Activated T-helper 2 cell treated with anti-CD3 and anti-CD28 coated beads, Interferon-gamma antibody, Interleukin-2, Interleukin-4, amounts not matched to agents 10 μg/mL and 5 μg/mL and 100 μg/mL, durations not matched to agents 14 hours and 24 hours and 36 hours (primary cell): Measurements from ENCODE around the gene PGAP1. TPM values are rescaled to one million over a fixed set of nuclear protein-coding genes. Genes with fewer than 3 reads are reported as not detected.
A peak's percentile ranks its signal among the peaks of the same experiment; 100 is the strongest.

Experiments
- DNase-seq: peaks from one replicate; pipeline ENCODE4 v3.0.0; 2021; ENCODE audit warnings: low spot score
- H3K27ac Mint-ChIP-seq: one replicate; pipeline ENCODE4 v1.8.0; 2021; ENCODE audit warnings: mixed read lengths
- H3K27me3 Mint-ChIP-seq: one replicate; pipeline ENCODE4 v1.8.0; 2021; ENCODE audit warnings: low read depth, mixed read lengths
- H3K36me3 Mint-ChIP-seq: one replicate; pipeline ENCODE4 v1.8.0; 2021; ENCODE audit warnings: low read depth, mixed read lengths
- H3K4me1 Mint-ChIP-seq: one replicate; pipeline ENCODE4 v1.8.0; 2021; ENCODE audit warnings: low read depth, mixed read lengths
- H3K4me3 Mint-ChIP-seq: one replicate; pipeline ENCODE4 v1.8.0; 2021; ENCODE audit warnings: low read depth, mild to moderate bottlenecking, moderate library complexity, mixed read lengths
- H3K9me3 Mint-ChIP-seq: one replicate; pipeline ENCODE4 v1.8.0; 2021; ENCODE audit warnings: mixed read lengths
- intact Hi-C: fragments of 100-400 bp; cut with micrococcal nuclease; formaldehyde crosslinking; loops from one replicate; pipeline ENCODE4 v1.15.1; 2023
- total RNA-seq: library from RNA; stranded (reverse); gene quantifications from 2 replicates; pipeline ENCODE4 v1.2.3, GENCODE V29; 2022

The PGAP1 gene
- total RNA-seq, 1 donor from 2014 or later: 31.2 TPM

GRCh38 chr2:196853301-196854087 is 73.0 kb downstream of the PGAP1 start:
- peaks cover 3% of the 10 kb centered on the region for H3K9me3 Mint-ChIP-seq
- peaks cover 9% of the 10 kb centered on the region for H3K4me1 Mint-ChIP-seq
- no peak overlapping the region for H3K27ac Mint-ChIP-seq
- intact Hi-C loops: no loop called here
- DNase-seq: no peak
- no peak overlapping the region for H3K4me3 Mint-ChIP-seq
- H3K27me3 Mint-ChIP-seq: no peaks in the 10 kb centered on the region
- H3K36me3 Mint-ChIP-seq: peaks cover 27% of the 10 kb centered on the region

GRCh38 chr2:196851088-196851487 is 75.4 kb downstream of the PGAP1 start:
- H3K36me3 Mint-ChIP-seq: peaks cover 30% of the 10 kb centered on the region
- no peak overlapping the region for H3K4me3 Mint-ChIP-seq
- DNase-seq: no peak
- no peak overlapping the region for H3K27ac Mint-ChIP-seq
- no peaks in the 10 kb centered on the region for H3K27me3 Mint-ChIP-seq
- H3K4me1 Mint-ChIP-seq: peaks cover 15% of the 10 kb centered on the region
- H3K9me3 Mint-ChIP-seq: no peaks in the 10 kb centered on the region
- intact Hi-C loops: no loop called here

- Mint-ChIP-seq H3K4me3 (no peak overlapping the region), H3K27me3 (no peaks in the 10 kb centered on the region), H3K27ac (no peak overlapping the region), H3K36me3 (peaks cover 39% of the 10 kb centered on the region), H3K9me3 (no peaks in the 10 kb centered on the region), H3K4me1 (peaks cover 20% of the 10 kb centered on the region)
- DNase-seq: no peak
- intact Hi-C loops: no loop called here
Measured at GRCh38 chr2:196849895-196850294, 76.6 kb downstream of the PGAP1 start.

- Mint-ChIP-seq H3K9me3 (no peaks in the 10 kb centered on the region), H3K27me3 (no peaks in the 10 kb centered on the region), H3K4me3 (no peak overlapping the region), H3K27ac (no peak overlapping the region), H3K4me1 (peaks cover 11% of the 10 kb centered on the region), H3K36me3 (peaks cover 42% of the 10 kb centered on the region)
- intact Hi-C loops: no loop called here
- no peak for DNase-seq
Measured at GRCh38 chr2:196846295-196846694, 80.2 kb downstream of the PGAP1 start.

- Mint-ChIP-seq H3K27me3 (no peaks in the 10 kb centered on the region), H3K4me3 (no peak overlapping the region), H3K9me3 (no peaks in the 10 kb centered on the region), H3K36me3 (peaks cover 46% of the 10 kb centered on the region), H3K27ac (no peak overlapping the region), H3K4me1 (peaks cover 10% of the 10 kb centered on the region)
- intact Hi-C loops: no loop called here
- DNase-seq: no peak
Measured at GRCh38 chr2:196845371-196845770, 81.1 kb downstream of the PGAP1 start.

- Mint-ChIP-seq H3K4me1 (no peaks in the 10 kb centered on the region), H3K27ac (no peak overlapping the region), H3K9me3 (no peaks in the 10 kb centered on the region), H3K36me3 (peaks cover 42% of the 10 kb centered on the region), H3K27me3 (no peaks in the 10 kb centered on the region), H3K4me3 (no peak overlapping the region)
- no peak for DNase-seq
- intact Hi-C loops: no loop called here
Measured at GRCh38 chr2:196840171-196840570, 86.3 kb downstream of the PGAP1 start.

GRCh38 chr2:196839574-196839973 is 86.9 kb downstream of the PGAP1 start:
- H3K4me3 Mint-ChIP-seq: no peak overlapping the region
- H3K9me3 Mint-ChIP-seq: no peaks in the 10 kb centered on the region
- intact Hi-C loops: no loop called here
- no peaks in the 10 kb centered on the region for H3K27me3 Mint-ChIP-seq
- no peak for DNase-seq
- no peak overlapping the region for H3K27ac Mint-ChIP-seq
- no peaks in the 10 kb centered on the region for H3K4me1 Mint-ChIP-seq
- peaks cover 40% of the 10 kb centered on the region for H3K36me3 Mint-ChIP-seq

- Mint-ChIP-seq H3K4me1 (no peaks in the 10 kb centered on the region), H3K27me3 (no peaks in the 10 kb centered on the region), H3K4me3 (no peak overlapping the region), H3K9me3 (no peaks in the 10 kb centered on the region), H3K36me3 (peaks cover 47% of the 10 kb centered on the region), H3K27ac (no peak overlapping the region)
- DNase-seq: no peak
- intact Hi-C loops: no loop called here
Measured at GRCh38 chr2:196836440-196836839, 90.1 kb downstream of the PGAP1 start.

- DNase-seq: no peak
- peaks cover 25% of the 10 kb centered on the region for H3K36me3 Mint-ChIP-seq
- no peaks in the 10 kb centered on the region for H3K27me3 Mint-ChIP-seq
- H3K4me1 Mint-ChIP-seq: peaks cover 8% of the 10 kb centered on the region
- no peak overlapping the region for H3K4me3 Mint-ChIP-seq
- intact Hi-C loops: no loop called here
- no peaks in the 10 kb centered on the region for H3K9me3 Mint-ChIP-seq
- H3K27ac Mint-ChIP-seq: no peak overlapping the region
Measured at GRCh38 chr2:196830701-196831100, 95.8 kb downstream of the PGAP1 start.

GRCh38 chr2:196827356-196827755 is 99.2 kb downstream of the PGAP1 start:
- Mint-ChIP-seq H3K4me3 (no peak overlapping the region), H3K36me3 (peaks cover 17% of the 10 kb centered on the region), H3K9me3 (no peaks in the 10 kb centered on the region), H3K27ac (peak overlapping the region; percentile 4), H3K27me3 (no peaks in the 10 kb centered on the region), H3K4me1 (peaks cover 8% of the 10 kb centered on the region)
- intact Hi-C loops: no loop called here
- no peak for DNase-seq

- DNase-seq: no peak
- H3K4me1 Mint-ChIP-seq: peaks cover 8% of the 10 kb centered on the region
- H3K9me3 Mint-ChIP-seq: peaks cover 12% of the 10 kb centered on the region
- H3K27ac Mint-ChIP-seq: no peak overlapping the region
- intact Hi-C loops: no loop called here
- H3K4me3 Mint-ChIP-seq: no peak overlapping the region
- peaks cover 7% of the 10 kb centered on the region for H3K36me3 Mint-ChIP-seq
- H3K27me3 Mint-ChIP-seq: peaks cover 1% of the 10 kb centered on the region
Measured at GRCh38 chr2:196823750-196824522, 102.6 kb downstream of the PGAP1 start.

GRCh38 chr2:196821195-196821594 is 105.3 kb downstream of the PGAP1 start:
- H3K27me3 Mint-ChIP-seq: peaks cover 1% of the 10 kb centered on the region
- H3K36me3 Mint-ChIP-seq: peaks cover 6% of the 10 kb centered on the region
- H3K4me3 Mint-ChIP-seq: no peak overlapping the region
- intact Hi-C loops: no loop called here
- no peak overlapping the region for H3K27ac Mint-ChIP-seq
- DNase-seq: no peak
- H3K9me3 Mint-ChIP-seq: peaks cover 20% of the 10 kb centered on the region
- H3K4me1 Mint-ChIP-seq: no peaks in the 10 kb centered on the region

- Mint-ChIP-seq H3K27me3 (peaks cover 30% of the 10 kb centered on the region), H3K27ac (no peak within 1 kb of the TSS), H3K4me3 (no peak within 1 kb of the TSS), H3K9me3 (peaks cover 4% of the 10 kb centered on the region), H3K36me3 (no peaks in the 10 kb centered on the region), H3K4me1 (no peaks in the 10 kb centered on the region)
- no peak for DNase-seq
- intact Hi-C loops: no loop called here
Measured at GRCh38 chr2:196809260-196809659, 117.2 kb downstream of the PGAP1 start, which contains the start of gene C2orf66. Gene C2orf66 (minus strand): TSS chr2:196809355. CDS start chr2:196809336, 19 bp downstream.
